ENCODE results near the gene UGT1A3.

DNA sequence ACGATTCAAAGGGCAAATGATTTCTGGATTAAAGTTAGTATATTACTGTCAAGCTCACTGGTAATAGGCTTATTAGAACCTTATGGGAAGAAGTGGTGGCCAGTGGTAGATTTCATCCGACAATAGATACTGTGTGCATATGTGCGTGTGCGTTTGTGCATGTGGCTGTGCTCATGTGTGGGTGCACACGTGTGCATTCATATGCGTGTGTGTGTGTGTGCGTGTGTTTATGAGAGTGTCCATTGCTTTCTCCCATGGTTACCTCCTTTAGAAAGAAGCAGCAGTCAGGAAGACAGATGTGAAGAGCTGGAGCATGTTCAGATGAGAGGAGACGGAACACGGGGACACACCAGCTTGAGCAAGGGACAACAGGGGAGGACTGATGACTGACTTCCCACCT, 40.4 kb downstream of the UGT1A3 start:
- TF ChIP-seq POLR2AphosphoS5 (IDR thresholded peaks at IDR 0.05; ENCODE audit: low read length) (no peak), RFX5 (IDR thresholded peaks at IDR 0.05; ENCODE audit: low read depth, low read length) (no peak), SMC3 (IDR thresholded peaks at IDR 0.05; ENCODE audit: borderline replicate concordance, low read length) (no peak), POLR2A (IDR thresholded peaks at IDR 0.05; ENCODE audit: low read depth, low read length) (no peak), SUPT20H (IDR thresholded peaks at IDR 0.05; ENCODE audit: borderline replicate concordance, control insufficient read depth, low read depth, low read length) (no peak), GABPA (IDR thresholded peaks at IDR 0.05; ENCODE audit: low read depth) (no peak)
- TF ChIP-seq, protein P1, sequence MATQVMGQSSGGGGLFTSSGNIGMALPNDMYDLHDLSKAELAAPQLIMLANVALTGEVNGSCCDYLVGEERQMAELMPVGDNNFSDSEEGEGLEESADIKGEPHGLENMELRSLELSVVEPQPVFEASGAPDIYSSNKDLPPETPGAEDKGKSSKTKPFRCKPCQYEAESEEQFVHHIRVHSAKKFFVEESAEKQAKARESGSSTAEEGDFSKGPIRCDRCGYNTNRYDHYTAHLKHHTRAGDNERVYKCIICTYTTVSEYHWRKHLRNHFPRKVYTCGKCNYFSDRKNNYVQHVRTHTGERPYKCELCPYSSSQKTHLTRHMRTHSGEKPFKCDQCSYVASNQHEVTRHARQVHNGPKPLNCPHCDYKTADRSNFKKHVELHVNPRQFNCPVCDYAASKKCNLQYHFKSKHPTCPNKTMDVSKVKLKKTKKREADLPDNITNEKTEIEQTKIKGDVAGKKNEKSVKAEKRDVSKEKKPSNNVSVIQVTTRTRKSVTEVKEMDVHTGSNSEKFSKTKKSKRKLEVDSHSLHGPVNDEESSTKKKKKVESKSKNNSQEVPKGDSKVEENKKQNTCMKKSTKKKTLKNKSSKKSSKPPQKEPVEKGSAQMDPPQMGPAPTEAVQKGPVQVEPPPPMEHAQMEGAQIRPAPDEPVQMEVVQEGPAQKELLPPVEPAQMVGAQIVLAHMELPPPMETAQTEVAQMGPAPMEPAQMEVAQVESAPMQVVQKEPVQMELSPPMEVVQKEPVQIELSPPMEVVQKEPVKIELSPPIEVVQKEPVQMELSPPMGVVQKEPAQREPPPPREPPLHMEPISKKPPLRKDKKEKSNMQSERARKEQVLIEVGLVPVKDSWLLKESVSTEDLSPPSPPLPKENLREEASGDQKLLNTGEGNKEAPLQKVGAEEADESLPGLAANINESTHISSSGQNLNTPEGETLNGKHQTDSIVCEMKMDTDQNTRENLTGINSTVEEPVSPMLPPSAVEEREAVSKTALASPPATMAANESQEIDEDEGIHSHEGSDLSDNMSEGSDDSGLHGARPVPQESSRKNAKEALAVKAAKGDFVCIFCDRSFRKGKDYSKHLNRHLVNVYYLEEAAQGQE (IDR thresholded peaks at IDR 0.05; ENCODE audit: low read depth, low read length) = no peak
- TF ChIP-seq, protein P2, sequence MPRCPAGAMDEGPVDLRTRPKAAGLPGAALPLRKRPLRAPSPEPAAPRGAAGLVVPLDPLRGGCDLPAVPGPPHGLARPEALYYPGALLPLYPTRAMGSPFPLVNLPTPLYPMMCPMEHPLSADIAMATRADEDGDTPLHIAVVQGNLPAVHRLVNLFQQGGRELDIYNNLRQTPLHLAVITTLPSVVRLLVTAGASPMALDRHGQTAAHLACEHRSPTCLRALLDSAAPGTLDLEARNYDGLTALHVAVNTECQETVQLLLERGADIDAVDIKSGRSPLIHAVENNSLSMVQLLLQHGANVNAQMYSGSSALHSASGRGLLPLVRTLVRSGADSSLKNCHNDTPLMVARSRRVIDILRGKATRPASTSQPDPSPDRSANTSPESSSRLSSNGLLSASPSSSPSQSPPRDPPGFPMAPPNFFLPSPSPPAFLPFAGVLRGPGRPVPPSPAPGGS (IDR thresholded peaks at IDR 0.05; ENCODE audit: borderline replicate concordance, insufficient read depth, low read depth, low read length, poor library complexity, severe bottlenecking) = no peak

All from GM12878 (cell line).